Prostate gland (tissue), 2 donors: ENCODE results near the gene CSTF3. TPM values are rescaled to one million over a fixed set of nuclear protein-coding genes. Genes with fewer than 3 reads are reported as not detected.

Experiments used
- DNase-seq: peaks from one replicate; pipeline ENCODE4 v3.0.0-alpha.2; 2019; ENCODE audit warnings: low spot score
- H3K27ac ChIP-seq, 2 donors: fragments of 200-600 bp; sonication (generic); 2 replicates each; pipeline ENCODE4 v1.5.1; 2017 to 2019
- H3K27me3 ChIP-seq: fragments of 200-600 bp; sonication (generic); replicated peaks from 2 replicates; pipeline ENCODE4 v1.5.1; 2019; ENCODE audit not compliant: insufficient read depth
- H3K36me3 ChIP-seq, 2 donors: fragments of 200-600 bp; sonication (generic); 1 replicate in 1 of 2; 2 replicates in 1 of 2; pipeline versions ENCODE4 v1.5.1 to v1.8.1; 2017 to 2019
- H3K4me1 ChIP-seq: fragments of 200-600 bp; sonication (generic); replicated peaks from 2 replicates; pipeline ENCODE4 v1.5.1; 2019
- H3K4me3 ChIP-seq, 2 donors: fragments of 200-600 bp; sonication (generic); 2 replicates each; pipeline ENCODE4 v1.5.1; 2017 to 2019
- H3K9me3 ChIP-seq: fragments of 200-600 bp; sonication (generic); 2 replicates; pipeline ENCODE4 v1.5.1; 2017
- CTCF ChIP-seq, 4 experiments: fragments of 200-600 bp in 2 of 4; fragments of 450-650 bp in 2 of 4; sonication (generic) in 2 of 4; IDR thresholded peaks; 1 replicate in 3 of 4; 2 replicates in 1 of 4; pipeline ENCODE4 v1.5.1; 2016 to 2019; ENCODE audit warnings: antibody characterized with exemption in 4 of 4, mild to moderate bottlenecking in 2 of 4, moderate library complexity in 2 of 4
- POLR2A ChIP-seq: fragments of 450-650 bp; IDR thresholded peaks from one replicate; pipeline ENCODE4 v1.6.1; 2016; ENCODE audit warnings: antibody characterized with exemption, mild to moderate bottlenecking
- POLR2AphosphoS5 ChIP-seq: sonication (generic); formaldehyde crosslinking; IDR thresholded peaks from one replicate; pipeline ENCODE4 v1.6.1; 2017; ENCODE audit warnings: antibody characterized with exemption
- WGBS: methylation state at CpG from one replicate; pipeline ENCODE4 v1.1.5; 2018; 5-methylcytosine and 5-hydroxymethylcytosine counted together
- intact Hi-C: fragments of 100-400 bp; cut with DNase I; formaldehyde crosslinking; loops from one replicate; pipeline ENCODE4 v1.14.2; 2022
- total RNA-seq, 2 donors: library from RNA; depleted of rRNA; stranded (reverse); fragments of >200 nt; gene quantifications; one replicate each; pipeline ENCODE4 v1.1.0, GENCODE V29; 2016

The CSTF3 gene
- 10 to 100 TPM; 12.5 to 13.3 TPM for total RNA-seq

GRCh38 chr11:33161120-33162005, at the start of gene CSTF3:
Gene CSTF3, minus strand, starts transcription at chr11:33161480. Its CDS starts 155 bp downstream, at chr11:33161325.
- DNase-seq = peak; percentile 100
- Histone ChIP-seq H3K27ac (peak within 1 kb of the TSS; percentile 79 to 83), H3K36me3 (no peaks in the 10 kb centered on the region), H3K27me3 (no peaks in the 10 kb centered on the region), H3K4me3 (peak within 1 kb of the TSS; percentile 55 to 74), H3K9me3 (no peaks in the 10 kb centered on the region), H3K4me1 (no peaks in the 10 kb centered on the region)
- intact Hi-C loops = loop anchor here (5.0 to 10.0 kb wide), 3 partner anchors 96 to 576 kb away; partner anchors contain the start of genes CD59 and HIPK3
- TF ChIP-seq POLR2A = peak; percentile 74
- TF ChIP-seq POLR2AphosphoS5 = peak; percentile 96
- TF ChIP-seq CTCF (IDR thresholded peaks at IDR 0.05) = peak; percentile 54 to 94 (median 76)
- WGBS = 1% methylated on average over 40 of the region's 40 CpGs

GRCh38 chr11:33208150-33208549, 46.9 kb upstream of the CSTF3 start:
- 94% methylated on average over 1 of the region's 1 CpG for WGBS
- no peak for TF ChIP-seq CTCF (IDR thresholded peaks at IDR 0.05)
- TF ChIP-seq POLR2A = no peak
- TF ChIP-seq POLR2AphosphoS5 = no peak
- H3K36me3 ChIP-seq = no peaks in the 10 kb centered on the region
- intact Hi-C loops = no loop called here
- no peaks in the 10 kb centered on the region for H3K9me3 ChIP-seq
- no peak for DNase-seq
- H3K4me1 ChIP-seq = no peaks in the 10 kb centered on the region
- H3K4me3 ChIP-seq = no peak overlapping the region
- H3K27ac ChIP-seq = no peak overlapping the region
- H3K27me3 ChIP-seq = no peaks in the 10 kb centered on the region

- no peaks in the 10 kb centered on the region for H3K36me3 ChIP-seq
- H3K4me3 ChIP-seq = no peak overlapping the region
- H3K27ac ChIP-seq = no peak overlapping the region
- 46% methylated on average over 4 of the region's 4 CpGs for WGBS
- no peaks in the 10 kb centered on the region for H3K9me3 ChIP-seq
- no peaks in the 10 kb centered on the region for H3K27me3 ChIP-seq
- no peaks in the 10 kb centered on the region for H3K4me1 ChIP-seq
- no peak for DNase-seq
- no peak for TF ChIP-seq POLR2AphosphoS5
- TF ChIP-seq CTCF (IDR thresholded peaks at IDR 0.05) = no peak
- no peak for TF ChIP-seq POLR2A
- intact Hi-C loops = no loop called here
These were observed 46.2 kb upstream of the CSTF3 start for GRCh38 chr11:33207408-33207985.

GRCh38 chr11:33197915-33198727, 36.8 kb upstream of the CSTF3 start:
- no peaks in the 10 kb centered on the region for H3K9me3 ChIP-seq
- 87% methylated on average over 14 of the region's 14 CpGs for WGBS
- no peaks in the 10 kb centered on the region for H3K4me1 ChIP-seq
- H3K27me3 ChIP-seq = no peaks in the 10 kb centered on the region
- no peaks in the 10 kb centered on the region for H3K36me3 ChIP-seq
- intact Hi-C loops = no loop called here
- TF ChIP-seq POLR2AphosphoS5 (no peak), CTCF (IDR thresholded peaks at IDR 0.05) (no peak), POLR2A (no peak)
- H3K4me3 ChIP-seq = no peak overlapping the region
- no peak overlapping the region for H3K27ac ChIP-seq
- no peak for DNase-seq
